HG03135 (cell line): ENCODE measurements around the gene AKTIP.
"Not testable (repeated sequence)": the region's sequence is repeated elsewhere in the genome, so short reads cannot be mapped to it uniquely, and the experiment has no call there.

Experiments
- ATAC-seq: cut with Tn5 transposase; IDR thresholded peaks from one replicate; pipeline ENCODE4 v1.9.1; 2021; ENCODE audit warnings: mild to moderate bottlenecking, moderate library complexity; ENCODE audit not compliant: unreplicated experiment

Gene AKTIP

GRCh38 chr16:53517851-53518250 lies 14.8 kb upstream of the AKTIP start:
- no peak for ATAC-seq

- no peak for ATAC-seq
Measured at GRCh38 chr16:53515811-53516210, 12.8 kb upstream of the AKTIP start.

- ATAC-seq, result no peak
Measured at GRCh38 chr16:53515259-53515658, 12.2 kb upstream of the AKTIP start.

- not testable (repeated sequence) for ATAC-seq
Measured at GRCh38 chr16:53512795-53513194, 9.8 kb upstream of the AKTIP start.

GRCh38 chr16:53511403-53512280 lies 8.6 kb upstream of the AKTIP start:
- ATAC-seq, result no peak

GRCh38 chr16:53511084-53511402 lies 8.0 kb upstream of the AKTIP start:
- no peak for ATAC-seq

- no peak for ATAC-seq
Measured at GRCh38 chr16:53510704-53511070, 7.7 kb upstream of the AKTIP start.

- no peak for ATAC-seq
Measured at GRCh38 chr16:53509906-53510703, 7.1 kb upstream of the AKTIP start.

- no peak for ATAC-seq
Measured at GRCh38 chr16:53507464-53508179, 4.6 kb upstream of the AKTIP start.

- no peak for ATAC-seq
Measured at GRCh38 chr16:53506254-53506653, 3.2 kb upstream of the AKTIP start.

- no peak for ATAC-seq
Measured at GRCh38 chr16:53504665-53505064, 1.7 kb upstream of the AKTIP start.

GRCh38 chr16:53503991-53504663 lies 1.1 kb upstream of the AKTIP start:
- ATAC-seq, result no peak

- peak; percentile 98 for ATAC-seq
Measured at GRCh38 chr16:53503270-53503923, 388 bp upstream of the AKTIP start.

- no peak for ATAC-seq
Measured at GRCh38 chr16:53501216-53501859, 1.7 kb downstream of the AKTIP start.

- no peak for ATAC-seq
Measured at GRCh38 chr16:53498984-53499383, 4.0 kb downstream of the AKTIP start.

- no peak for ATAC-seq
Measured at GRCh38 chr16:53495325-53495724, 7.7 kb downstream of the AKTIP start.

GRCh38 chr16:53494636-53495035 lies 8.4 kb downstream of the AKTIP start:
- ATAC-seq, result no peak

GRCh38 chr16:53492503-53492902 lies 10.5 kb downstream of the AKTIP start:
- ATAC-seq, result no peak

- ATAC-seq, result no peak
Measured at GRCh38 chr16:53489755-53490154, 13.3 kb downstream of the AKTIP start.

GRCh38 chr16:53486230-53486629 lies 16.8 kb downstream of the AKTIP start:
- ATAC-seq, result no peak
